ENCODE results near the gene GTF2H1.
"Not testable (repeated sequence)": the region's sequence is repeated elsewhere in the genome, so short reads cannot be mapped to it uniquely, and the experiment has no call there.

GTF2H1 gene

DNA sequence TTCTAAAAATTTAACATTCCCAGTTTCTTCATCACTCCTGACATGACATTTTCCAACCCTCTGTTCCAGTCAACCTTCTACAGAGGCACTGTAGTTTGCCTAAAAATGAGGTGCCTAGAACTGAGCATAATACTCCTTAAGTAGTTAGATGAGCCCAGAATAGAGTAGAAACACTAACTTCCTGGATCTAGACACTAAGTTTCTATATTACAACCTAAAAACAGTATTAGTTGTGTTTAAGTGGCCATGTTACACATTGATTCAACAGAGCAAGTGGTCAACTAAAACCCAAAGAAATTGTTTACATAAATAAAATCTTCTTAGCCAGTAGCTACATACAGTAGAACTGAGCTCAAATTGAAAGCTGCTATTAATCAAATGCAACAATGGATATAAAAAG lies 1.8 kb upstream of the GTF2H1 start:
- no peak for DNase-seq

DNA sequence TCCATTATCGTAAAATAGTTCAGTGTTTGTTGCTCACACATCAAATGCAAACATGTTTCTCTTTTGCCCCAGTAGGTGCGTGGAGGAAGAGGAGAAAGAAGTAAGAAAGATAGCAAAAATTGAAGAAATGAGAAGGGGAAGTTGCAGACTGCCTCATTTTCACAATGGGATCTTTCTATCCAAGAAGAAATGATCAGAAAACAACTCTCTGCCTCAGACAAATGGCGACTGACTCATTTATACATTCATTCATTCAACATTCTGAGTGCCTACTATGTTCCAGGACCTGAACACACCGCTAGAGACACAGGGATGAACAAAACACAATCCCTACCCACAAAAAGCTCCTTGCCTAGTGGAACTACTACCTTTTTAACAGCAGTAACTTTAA lies 794 bp upstream of the GTF2H1 start:
- peak; percentile 4 for DNase-seq

GRCh38 chr11:18322818-18323570 lies 627 bp downstream of the GTF2H1 start:
- no peak for DNase-seq

GRCh38 chr11:18323881-18324280 lies 1.5 kb downstream of the GTF2H1 start:
- not testable (repeated sequence) for DNase-seq

GRCh38 chr11:18324381-18324780 lies 2.0 kb downstream of the GTF2H1 start:
- DNase-seq = no peak

- DNase-seq = no peak
Measured at GRCh38 chr11:18329196-18329870, 7.0 kb downstream of the GTF2H1 start.

GRCh38 chr11:18330921-18331320 lies 8.6 kb downstream of the GTF2H1 start:
- DNase-seq = no peak

GRCh38 chr11:18332302-18332701 lies 9.9 kb downstream of the GTF2H1 start:
- DNase-seq = no peak

- DNase-seq = no peak
Measured at GRCh38 chr11:18332891-18333290, 10.5 kb downstream of the GTF2H1 start.

GRCh38 chr11:18347471-18348125 lies 25.2 kb downstream of the GTF2H1 start:
- DNase-seq = no peak

- no peak for DNase-seq
Measured at GRCh38 chr11:18352581-18352980, 30.2 kb downstream of the GTF2H1 start.

GRCh38 chr11:18358646-18359045 lies 36.3 kb downstream of the GTF2H1 start:
- no peak for DNase-seq

- no peak for DNase-seq
Measured at GRCh38 chr11:18361154-18361553, 38.8 kb downstream of the GTF2H1 start.

DNA sequence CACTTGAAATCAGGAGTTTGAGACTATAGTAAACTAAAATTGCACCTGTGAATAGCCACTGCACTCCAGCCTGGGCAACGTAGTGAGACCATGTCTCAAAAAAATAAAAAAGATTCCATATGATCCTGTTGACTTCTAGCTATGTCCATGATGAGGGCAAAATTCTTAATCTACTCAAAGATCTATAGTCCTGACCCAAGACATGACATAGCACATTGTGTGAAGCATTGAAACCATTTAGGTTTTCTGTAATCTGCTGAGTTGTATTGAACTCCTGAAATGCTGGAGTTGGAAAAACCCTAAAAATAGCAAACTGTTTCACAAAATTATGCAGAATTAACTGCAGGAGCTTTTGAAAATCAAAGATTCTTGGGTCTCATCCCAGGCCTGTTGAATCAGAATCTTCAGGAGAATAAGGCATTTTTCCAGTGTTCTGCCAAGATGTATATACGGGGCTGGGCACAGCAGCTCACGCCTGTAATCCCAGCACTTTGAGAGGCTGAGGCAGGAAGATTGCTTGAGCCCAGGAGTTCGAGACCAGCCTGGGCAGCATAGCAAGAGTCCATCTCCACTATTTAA lies 42.2 kb downstream of the GTF2H1 start:
- no peak for DNase-seq

GRCh38 chr11:18365741-18366140 lies 43.4 kb downstream of the GTF2H1 start:
- no peak for DNase-seq

- no peak for DNase-seq
Measured at GRCh38 chr11:18366286-18366685, 43.9 kb downstream of the GTF2H1 start.

DNA sequence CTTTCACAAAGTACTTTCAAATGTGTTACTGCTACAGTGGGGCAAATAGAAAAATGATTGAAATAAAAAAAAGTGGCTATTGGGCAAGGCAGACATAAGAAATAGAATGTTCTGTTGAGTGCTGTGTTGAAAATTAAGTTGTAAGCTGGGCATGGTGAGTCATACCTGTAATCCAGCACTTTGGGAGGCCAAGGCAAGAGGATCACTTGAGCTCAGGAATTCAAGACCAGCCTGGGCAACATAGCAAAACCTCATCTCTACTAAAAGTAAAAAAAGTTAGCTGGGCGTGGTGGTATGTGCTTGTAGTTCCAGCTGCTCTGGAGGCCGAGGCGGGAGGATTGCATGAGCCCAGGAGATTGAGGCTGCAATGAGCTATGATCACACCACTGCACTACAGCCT lies 45.1 kb downstream of the GTF2H1 start:
- no peak for DNase-seq

GRCh38 chr11:18368221-18368620 lies 45.9 kb downstream of the GTF2H1 start:
- DNase-seq = no peak

- no peak for DNase-seq
Measured at GRCh38 chr11:18369398-18369797, 47.0 kb downstream of the GTF2H1 start.

GRCh38 chr11:18371279-18371678 lies 48.9 kb downstream of the GTF2H1 start:
- DNase-seq = no peak

DNA sequence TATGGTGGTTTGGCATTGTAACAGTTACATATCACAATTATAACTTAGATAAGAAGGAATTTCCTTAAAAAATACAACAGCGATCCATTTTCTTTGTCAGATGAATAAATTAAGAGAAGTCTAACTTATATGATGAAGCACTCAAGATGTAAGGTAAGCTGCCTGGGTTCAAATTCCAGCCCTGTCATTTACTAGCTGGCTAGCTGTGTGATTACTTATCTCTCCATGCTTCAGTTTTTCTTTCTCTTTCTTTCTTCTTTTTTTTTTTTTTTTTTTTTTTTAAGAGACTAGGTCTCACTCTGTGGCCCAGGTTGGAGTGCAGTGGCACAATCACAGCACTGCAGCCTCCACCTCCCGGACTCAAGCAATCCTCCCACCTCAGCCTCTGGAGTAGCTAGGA lies 49.8 kb downstream of the GTF2H1 start:
- DNase-seq = no peak

DNA sequence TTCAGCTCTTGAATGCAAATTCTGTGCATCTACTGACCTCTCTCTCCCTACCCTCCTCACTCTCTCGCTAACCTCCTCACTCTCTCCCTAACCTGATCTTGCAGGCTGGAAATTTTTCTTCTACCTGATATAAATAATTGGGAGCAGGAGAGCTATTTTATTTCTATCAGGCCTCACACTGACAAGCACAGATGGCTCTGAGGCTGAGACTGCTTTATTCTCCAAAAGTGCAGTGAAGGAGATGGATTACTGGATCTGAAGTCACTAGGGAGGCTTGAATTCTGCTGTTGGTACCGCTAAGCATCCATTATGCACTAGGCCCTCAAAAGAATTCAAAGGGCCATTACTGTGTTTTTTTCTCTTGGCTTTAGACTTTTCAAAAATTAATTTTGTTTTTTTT lies 52.6 kb downstream of the GTF2H1 start:
- DNase-seq = no peak

GRCh38 chr11:18375941-18376340 lies 53.6 kb downstream of the GTF2H1 start:
- no peak for DNase-seq

DNA sequence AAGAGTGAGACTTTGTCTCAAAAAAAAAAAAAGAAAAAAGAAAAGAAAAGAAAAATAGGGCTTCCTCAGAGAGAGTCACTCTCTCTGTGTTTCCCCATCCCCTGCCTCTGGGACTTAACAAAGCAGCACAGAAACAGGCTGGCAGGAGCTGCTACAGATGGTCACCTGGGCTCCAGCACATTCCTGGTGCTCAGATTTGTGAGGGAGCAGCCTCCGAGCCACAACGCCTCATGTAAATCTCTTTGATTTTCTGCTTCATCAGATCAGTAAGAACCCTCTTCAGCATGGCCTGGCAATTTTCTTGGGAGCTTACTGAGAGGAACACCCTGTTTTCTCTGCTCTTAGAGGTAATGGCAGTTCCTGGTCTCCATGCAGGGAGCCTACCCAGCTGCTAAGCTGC lies 56.8 kb downstream of the GTF2H1 start:
- DNase-seq = no peak

Data from SIG-M5 (cell line).